HG03039 (cell line): Measurements from ENCODE around the gene RNF38.
"Not testable (repeated sequence)": the region's sequence is repeated elsewhere in the genome, so short reads cannot be mapped to it uniquely, and the experiment has no call there.

Source experiments
- ATAC-seq: cut with Tn5 transposase; IDR thresholded peaks from one replicate; pipeline ENCODE4 v1.9.1; 2021; ENCODE audit warnings: mild to moderate bottlenecking, moderate library complexity; ENCODE audit not compliant: unreplicated experiment

Gene RNF38

DNA sequence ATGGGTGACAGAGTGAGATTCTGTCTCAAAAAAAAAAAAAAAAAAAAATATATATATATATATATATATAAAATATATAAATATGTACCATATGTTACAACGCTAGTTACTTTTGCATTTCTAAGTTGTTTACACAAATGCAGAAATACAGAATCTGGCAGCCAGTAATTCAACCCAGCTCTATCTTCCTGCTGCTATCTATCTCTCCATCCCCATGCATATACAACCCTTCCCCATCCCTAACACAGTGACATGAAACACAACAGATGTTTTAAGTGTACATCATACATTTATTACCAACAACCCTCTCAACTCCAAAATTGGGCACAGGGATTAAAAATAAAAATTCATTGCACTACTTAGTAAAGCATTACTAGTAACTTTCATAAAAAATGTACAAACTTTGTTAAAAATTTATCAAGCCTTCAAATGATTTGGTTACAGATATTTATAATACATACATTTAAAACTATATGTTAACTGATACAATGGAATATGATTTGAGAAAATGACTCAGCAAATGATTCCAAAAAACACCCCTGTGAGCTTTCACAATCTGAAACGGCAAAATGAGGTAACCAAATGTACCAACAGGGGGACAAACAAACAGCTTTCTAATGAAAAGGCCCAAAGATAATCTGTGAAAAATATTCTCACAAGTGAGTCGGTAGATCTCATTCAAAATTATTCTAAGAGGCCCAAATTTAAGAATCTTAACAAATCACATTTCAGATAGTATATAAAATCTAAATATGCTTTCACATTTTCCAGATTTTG is 63.8 kb downstream of the RNF38 start:
- no peak for ATAC-seq

DNA sequence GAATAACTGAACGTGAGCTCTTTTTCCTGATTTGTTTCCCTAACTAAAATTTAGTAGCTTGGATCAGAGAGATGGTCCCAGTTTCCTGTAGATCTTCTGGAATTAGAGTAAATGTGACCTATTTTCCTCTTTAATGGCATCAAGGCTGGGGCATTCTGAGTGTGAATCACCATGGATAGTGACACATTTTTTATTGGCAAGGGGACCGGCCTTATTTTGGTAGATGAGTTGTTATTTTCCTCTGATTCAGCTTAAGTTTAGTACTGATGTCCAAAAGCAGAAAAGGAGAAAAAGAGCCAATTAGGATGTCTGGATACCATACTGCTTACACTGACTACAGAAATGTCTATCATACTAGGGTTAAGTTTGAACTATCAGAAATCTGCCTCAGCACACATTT is 68.1 kb downstream of the RNF38 start:
- no peak for ATAC-seq

GRCh38 chr9:36328798-36329411 is 71.2 kb downstream of the RNF38 start:
- no peak for ATAC-seq

GRCh38 chr9:36325081-36325828 is 74.8 kb downstream of the RNF38 start:
- ATAC-seq = no peak

DNA sequence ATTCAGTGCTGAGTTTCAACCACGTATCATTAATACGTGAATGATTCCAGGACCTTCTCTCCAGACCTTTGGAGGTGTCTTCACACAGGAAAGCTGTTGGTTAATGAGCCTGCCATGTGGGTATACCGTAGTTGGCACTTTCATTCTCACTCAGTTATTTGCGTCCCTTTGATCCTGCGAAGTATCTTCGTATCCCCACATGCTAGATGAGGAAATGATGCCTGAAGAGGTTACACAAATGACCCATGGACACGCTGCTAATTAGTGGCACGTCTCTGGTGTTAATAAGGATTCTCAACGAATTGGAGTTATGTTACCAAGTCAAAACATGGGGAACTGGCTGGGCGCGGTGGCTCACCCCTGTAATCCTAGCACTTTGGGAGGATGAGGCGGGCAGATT is 76.1 kb downstream of the RNF38 start:
- no peak for ATAC-seq

DNA sequence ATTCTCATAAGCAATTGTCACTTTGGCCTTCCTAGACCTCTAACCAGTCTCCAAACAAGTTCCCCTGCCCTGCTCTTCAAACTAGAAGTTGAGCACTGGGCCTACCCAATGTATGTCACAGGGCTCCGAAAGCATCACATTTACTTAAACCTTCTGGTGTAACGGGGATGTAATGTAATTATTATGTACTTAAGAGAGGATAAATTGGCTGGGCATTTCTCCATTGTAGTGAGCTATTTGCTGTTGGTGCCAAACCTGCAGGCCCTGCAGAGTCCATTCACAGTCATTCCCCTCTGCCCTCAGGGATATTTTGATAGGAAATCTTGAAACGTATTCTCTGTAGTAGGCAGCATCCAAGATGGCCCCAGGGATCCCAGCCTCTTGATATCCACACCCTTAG is 77.6 kb downstream of the RNF38 start:
- ATAC-seq = no peak

DNA sequence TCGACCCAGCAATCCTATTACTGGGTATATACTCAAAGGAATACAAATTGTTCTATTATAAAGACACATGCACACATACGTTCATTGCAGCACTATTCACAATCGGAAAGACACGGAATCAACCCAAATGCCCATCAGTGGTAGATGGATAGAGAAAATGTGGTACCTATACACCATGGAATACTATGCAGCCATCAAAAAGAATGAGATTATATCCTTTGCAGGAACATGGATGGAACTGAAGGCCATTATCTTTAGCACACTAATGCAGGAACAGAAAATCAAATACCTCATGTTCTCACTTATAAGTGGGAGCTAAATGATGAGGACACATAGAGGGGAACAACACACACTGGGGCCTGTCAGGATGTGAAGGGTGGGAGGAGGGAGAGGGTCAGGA is 78.2 kb downstream of the RNF38 start:
- not testable (repeated sequence) for ATAC-seq

DNA sequence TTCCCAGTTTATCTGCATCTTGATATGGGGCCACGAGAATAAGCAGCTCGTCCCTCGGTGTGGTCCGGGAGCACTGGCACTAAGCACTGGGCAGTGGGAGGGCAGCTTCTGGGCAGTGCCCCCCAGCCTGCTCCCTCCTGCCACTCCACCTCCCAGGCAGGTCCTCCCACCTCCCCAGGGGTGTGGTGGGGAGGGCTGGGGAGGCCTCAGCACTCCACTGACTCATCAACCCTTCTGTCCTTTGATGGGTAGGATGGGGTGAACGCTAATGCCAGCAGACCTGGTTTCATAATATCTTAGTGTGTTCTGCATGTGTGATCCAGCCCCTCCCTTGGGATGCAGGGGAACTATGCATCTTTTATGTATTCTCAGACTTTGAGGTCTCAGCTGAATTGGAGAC is 79.6 kb downstream of the RNF38 start:
- no peak for ATAC-seq

- no peak for ATAC-seq
These were observed 80.3 kb downstream of the RNF38 start for GRCh38 chr9:36319806-36320205.

DNA sequence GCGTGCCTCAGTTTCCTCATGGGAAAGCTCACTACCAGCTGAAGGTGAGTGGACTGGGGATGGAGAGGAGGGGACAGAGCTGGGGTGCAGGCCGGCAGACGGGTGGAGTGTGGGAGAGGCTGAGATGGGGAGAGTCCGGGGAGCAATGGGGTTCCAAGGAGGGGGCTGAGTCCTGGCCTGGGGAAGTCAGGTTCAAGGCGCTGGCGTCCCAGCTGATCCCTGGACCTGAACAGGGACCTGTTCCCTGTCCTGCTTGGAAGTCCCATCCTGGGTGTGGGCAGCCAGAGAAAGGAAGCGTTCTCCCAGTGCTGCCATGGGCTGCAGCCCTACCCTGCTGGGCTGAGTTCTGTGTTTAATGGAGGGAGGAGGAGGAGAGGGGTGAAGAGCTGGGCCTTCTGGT is 80.9 kb downstream of the RNF38 start:
- no peak for ATAC-seq

GRCh38 chr9:36318212-36318802 is 81.8 kb downstream of the RNF38 start:
- no peak for ATAC-seq

GRCh38 chr9:36317766-36318165 is 82.3 kb downstream of the RNF38 start:
- no peak for ATAC-seq

- no peak for ATAC-seq
These were observed 83.3 kb downstream of the RNF38 start for GRCh38 chr9:36316611-36317317.

GRCh38 chr9:36316049-36316448 is 84.0 kb downstream of the RNF38 start:
- ATAC-seq = no peak

- ATAC-seq = no peak
These were observed 84.8 kb downstream of the RNF38 start for GRCh38 chr9:36315283-36315682.

DNA sequence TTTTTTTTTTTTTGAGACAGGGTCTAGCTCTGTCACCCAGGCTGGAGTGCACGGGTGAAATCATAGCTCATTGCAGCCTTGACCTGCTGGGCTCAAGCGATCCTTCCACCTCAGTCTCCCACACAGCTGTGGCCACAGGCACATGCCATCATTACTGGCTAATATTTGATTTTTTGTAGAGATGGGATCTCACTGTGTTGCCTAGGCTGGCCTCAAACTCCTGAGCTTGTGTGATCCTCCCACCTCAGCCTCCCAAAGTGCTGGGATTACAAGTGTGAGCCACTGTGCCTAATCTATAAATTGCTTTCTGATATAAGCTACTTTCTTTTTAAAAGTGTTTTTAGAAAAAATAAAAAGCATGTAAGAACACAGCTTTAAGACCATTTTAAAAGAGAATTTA is 85.3 kb downstream of the RNF38 start:
- ATAC-seq = no peak

GRCh38 chr9:36306471-36307306 is 93.4 kb downstream of the RNF38 start:
- ATAC-seq = no peak

- not testable (repeated sequence) for ATAC-seq
These were observed 95.7 kb downstream of the RNF38 start for GRCh38 chr9:36304366-36304765.

GRCh38 chr9:36301227-36301626 is 98.8 kb downstream of the RNF38 start:
- no peak for ATAC-seq

GRCh38 chr9:36298566-36298965 is 101.5 kb downstream of the RNF38 start:
- ATAC-seq = no peak
